CD14-positive monocyte (primary cell): ENCODE results near the gene MORF4L1. TPM values are rescaled to one million over a fixed set of nuclear protein-coding genes. Genes with fewer than 3 reads are reported as not detected.
A peak's percentile ranks its signal among the peaks of the same experiment; 100 is the strongest.

Experiments
- DNase-seq, 3 donors: peaks; one replicate each; pipeline ENCODE4 v3.0.0-alpha.2; 2011 to 2022
- H2AFZ ChIP-seq: 2 replicates; pipeline ENCODE4 v1.6.0; 2012; ENCODE audit warnings: mild to moderate bottlenecking, low read depth, low read length, inconsistent platforms; ENCODE audit not compliant: insufficient read depth, poor library complexity, severe bottlenecking
- H3K27ac ChIP-seq, 2 donors: 1 replicate in 1 of 2; 2 replicates in 1 of 2; pipeline ENCODE4 v1.5.1; 2012 to 2013; ENCODE audit warnings: low read length in 2 of 2, control low read depth in 1 of 2, inconsistent platforms in 1 of 2, low read depth in 1 of 2, mild to moderate bottlenecking in 1 of 2
- H3K27me3 ChIP-seq, 2 donors: one replicate each; pipeline versions ENCODE4 v1.6.0 to v1.6.1; 2011 to 2013; ENCODE audit warnings: low read length in 2 of 2; ENCODE audit not compliant: control insufficient read depth in 2 of 2, insufficient read depth in 2 of 2
- H3K36me3 ChIP-seq, 2 donors: replicated peaks in 1 of 2; 1 replicate in 1 of 2; 2 replicates in 1 of 2; pipeline versions ENCODE4 v1.5.1 to v1.6.1; 2012 to 2013; ENCODE audit warnings: low read length in 2 of 2, control low read depth in 1 of 2, inconsistent platforms in 1 of 2, mild to moderate bottlenecking in 1 of 2; ENCODE audit not compliant: insufficient read depth in 2 of 2, control insufficient read depth in 1 of 2
- H3K4me1 ChIP-seq, 2 donors: 1 replicate in 1 of 2; 2 replicates in 1 of 2; pipeline versions ENCODE4 v1.5.1 to v1.6.1; 2012 to 2013; ENCODE audit warnings: low read length in 2 of 2, control low read depth in 1 of 2, inconsistent platforms in 1 of 2, mild to moderate bottlenecking in 1 of 2, moderate library complexity in 1 of 2; ENCODE audit not compliant: insufficient read depth in 2 of 2, control insufficient read depth in 1 of 2
- H3K4me2 ChIP-seq: replicated peaks from 2 replicates; pipeline ENCODE3; 2012; ENCODE audit warnings: low read length, moderate library complexity, mild to moderate bottlenecking; ENCODE audit not compliant: poor library complexity, severe bottlenecking; ENCODE audit errors: extremely low read depth
- H3K4me3 ChIP-seq, 3 experiments: fragments of 200-600 bp in 1 of 3; sonication (generic) in 1 of 3; replicated peaks in 1 of 3; 1 replicate in 2 of 3; 2 replicates in 1 of 3; pipeline ENCODE4 v1.5.1; 2011 to 2013; ENCODE audit warnings: low read length in 3 of 3, mild to moderate bottlenecking in 3 of 3, control low read depth in 2 of 3, low read depth in 2 of 3, inconsistent platforms in 1 of 3, moderate library complexity in 1 of 3
- H3K79me2 ChIP-seq: 2 replicates; pipeline ENCODE4 v1.6.0; 2012; ENCODE audit warnings: mild to moderate bottlenecking, control low read depth, inconsistent platforms, low read length, moderate library complexity; ENCODE audit not compliant: insufficient read depth
- H3K9ac ChIP-seq: 2 replicates; pipeline ENCODE4 v1.6.0; 2017; ENCODE audit warnings: low read length, mild to moderate bottlenecking; ENCODE audit not compliant: insufficient read depth, poor library complexity, severe bottlenecking
- H3K9me3 ChIP-seq, 2 donors: replicated peaks in 1 of 2; 1 replicate in 1 of 2; 2 replicates in 1 of 2; pipeline versions ENCODE4 v1.5.1 to v1.6.1; 2012 to 2013; ENCODE audit warnings: low read length in 2 of 2, control low read depth in 1 of 2; ENCODE audit not compliant: control insufficient read depth in 1 of 2, insufficient read depth in 1 of 2
- H4K20me1 ChIP-seq: 2 replicates; pipeline ENCODE4 v1.6.0; 2012; ENCODE audit warnings: mild to moderate bottlenecking, low read length, control low read depth, moderate library complexity; ENCODE audit not compliant: insufficient read depth
- H3K27ac Mint-ChIP-seq, 7 donors: one replicate each; pipeline ENCODE4 v1.8.0; 2020; ENCODE audit warnings: mild to moderate bottlenecking in 7 of 7, mixed read lengths in 7 of 7, moderate library complexity in 6 of 7, inconsistent platforms in 2 of 7
- H3K27me3 Mint-ChIP-seq, 3 donors: one replicate each; pipeline ENCODE4 v1.8.0; 2021 to 2022; ENCODE audit warnings: low read depth in 3 of 3, mild to moderate bottlenecking in 3 of 3, mixed read lengths in 3 of 3, moderate library complexity in 3 of 3, inconsistent platforms in 1 of 3
- H3K36me3 Mint-ChIP-seq, 2 donors: one replicate each; pipeline ENCODE4 v1.8.0; 2020; ENCODE audit warnings: mixed read lengths in 2 of 2, inconsistent platforms in 1 of 2, mild to moderate bottlenecking in 1 of 2
- H3K4me1 Mint-ChIP-seq: one replicate; pipeline ENCODE4 v1.8.0; 2020; ENCODE audit warnings: mild to moderate bottlenecking, mixed read lengths
- H3K4me3 Mint-ChIP-seq, 2 donors: one replicate each; pipeline ENCODE4 v1.8.0; 2020; ENCODE audit warnings: mild to moderate bottlenecking in 2 of 2, mixed read lengths in 2 of 2, moderate library complexity in 1 of 2
- H3K9me3 Mint-ChIP-seq, 7 donors: one replicate each; pipeline ENCODE4 v1.8.0; 2020 to 2022; ENCODE audit warnings: mixed read lengths in 7 of 7, mild to moderate bottlenecking in 6 of 7, moderate library complexity in 6 of 7, inconsistent platforms in 2 of 7
- CTCF ChIP-seq: fragments of 200-600 bp; IDR thresholded peaks from one replicate; pipeline ENCODE4 v1.8.0; 2022; ENCODE audit warnings: antibody characterized with exemption, mild to moderate bottlenecking
- WGBS: methylation state at CpG from one replicate; pipeline ENCODE4 v1.1.5; 2013; ENCODE audit warnings: missing lambda C conversion rate; ENCODE audit not compliant: insufficient coverage; 5-methylcytosine and 5-hydroxymethylcytosine counted together
- intact Hi-C, 2 donors: fragments of 100-400 bp; cut with micrococcal nuclease; formaldehyde crosslinking; loops; one replicate each; pipeline versions ENCODE4 v1.15.0 to v1.15.1; 2023
- polyA plus RNA-seq, 3 donors: library from polyadenylated mRNA; depleted of rRNA in 1 of 3; unstranded in 2 of 3; stranded (reverse) in 1 of 3; fragments of 300-500 nt in 2 of 3; fragments of >200 nt in 1 of 3; fragmentation: Illumina TruSeq in 2 of 3; gene quantifications; 1 replicate in 2 of 3; 2 replicates in 1 of 3; pipeline ENCODE4 v1.2.3, GENCODE V29; 2012 to 2021

Gene MORF4L1
- polyA plus RNA-seq, 3 donors, result 191 to 242 (median 224) TPM

GRCh38 chr15:78930577-78931388 is 58.1 kb downstream of the MORF4L1 start:
- Mint-ChIP-seq H3K4me3 (no peak overlapping the region), H3K4me1 (peaks cover 40% of the 10 kb centered on the region), H3K27ac (peak overlapping the region in 5 of 7 donors; percentile 26 to 82 (median 59)), H3K9me3 (no peaks in the 10 kb centered on the region), H3K36me3 (peaks cover 90 to 99% of the 10 kb centered on the region in 2 donors), H3K27me3 (peaks cover 0 to 2% (median 0%) of the 10 kb centered on the region in 3 donors)
- H3K9ac ChIP-seq, result no peak overlapping the region
- intact Hi-C loops, result no loop called here
- H3K4me3 ChIP-seq, result no peak overlapping the region
- no peaks in the 10 kb centered on the region for H3K9me3 ChIP-seq
- H3K27ac ChIP-seq, result peak overlapping the region in 1 of 2 donors; percentile 40
- 96% methylated on average over 7 of the region's 11 CpGs for WGBS
- peaks cover 94 to 98% of the 10 kb centered on the region in 2 donors for H3K36me3 ChIP-seq
- peaks cover 69% of the 10 kb centered on the region for H4K20me1 ChIP-seq
- peaks cover 63% of the 10 kb centered on the region for H3K79me2 ChIP-seq
- TF ChIP-seq CTCF, result no peak
- peaks cover 50 to 52% of the 10 kb centered on the region in 2 donors for H3K4me1 ChIP-seq
- DNase-seq, result no peak
- no peak overlapping the region for H3K4me2 ChIP-seq
- H2AFZ ChIP-seq, result no peak overlapping the region
- no peaks in the 10 kb centered on the region for H3K27me3 ChIP-seq

- Mint-ChIP-seq H3K4me1 (peaks cover 48% of the 10 kb centered on the region), H3K27me3 (peaks cover 0 to 2% (median 0%) of the 10 kb centered on the region in 3 donors), H3K4me3 (no peak overlapping the region), H3K36me3 (peaks cover 88 to 99% of the 10 kb centered on the region in 2 donors), H3K27ac (peak overlapping the region in 5 of 7 donors; percentile 26 to 82 (median 59)), H3K9me3 (no peaks in the 10 kb centered on the region)
- no peak overlapping the region for H3K4me2 ChIP-seq
- 88% methylated on average over 16 of the region's 21 CpGs for whole genome bisulfite sequencing
- H3K36me3 ChIP-seq, result peaks cover 88 to 97% of the 10 kb centered on the region in 2 donors
- no peak overlapping the region for H3K4me3 ChIP-seq
- no peak overlapping the region for H2AFZ ChIP-seq
- no peaks in the 10 kb centered on the region for H3K27me3 ChIP-seq
- DNase-seq, result no peak
- H4K20me1 ChIP-seq, result peaks cover 60% of the 10 kb centered on the region
- intact Hi-C loops, result no loop called here
- H3K9me3 ChIP-seq, result no peaks in the 10 kb centered on the region
- H3K79me2 ChIP-seq, result peaks cover 64% of the 10 kb centered on the region
- H3K4me1 ChIP-seq, result peaks cover 52 to 54% of the 10 kb centered on the region in 2 donors
- H3K9ac ChIP-seq, result no peak overlapping the region
- no peak for TF ChIP-seq CTCF
- peak overlapping the region in 1 of 2 donors; percentile 40 for H3K27ac ChIP-seq
Observed at GRCh38 chr15:78931439-78932257, 59.0 kb downstream of the MORF4L1 start.
